Islet precursor cell (in vitro differentiated cells): ENCODE results near the gene TSPAN2.

ENCODE experiments used
- DNase-seq: peaks from one replicate; pipeline ENCODE4 v3.0.0-alpha.2; 2018

TSPAN2 gene

GRCh38 chr1:115073298-115074087, 15.8 kb downstream of the TSPAN2 start:
- no peak for DNase-seq

GRCh38 chr1:115071012-115071664, 18.2 kb downstream of the TSPAN2 start:
- no peak for DNase-seq

- DNase-seq: no peak
These were observed 19.5 kb downstream of the TSPAN2 start for GRCh38 chr1:115069659-115070308.

GRCh38 chr1:115068826-115069585, 20.3 kb downstream of the TSPAN2 start:
- DNase-seq: no peak

GRCh38 chr1:115067161-115067859, 22.0 kb downstream of the TSPAN2 start:
- peak; percentile 58 for DNase-seq

- DNase-seq: peak; percentile 55
These were observed 24.3 kb downstream of the TSPAN2 start for GRCh38 chr1:115065021-115065420.

GRCh38 chr1:115064461-115064860, 24.8 kb downstream of the TSPAN2 start:
- no peak for DNase-seq

- no peak for DNase-seq
These were observed 25.9 kb downstream of the TSPAN2 start for GRCh38 chr1:115063228-115063901.

- DNase-seq: peak; percentile 92
These were observed 26.7 kb downstream of the TSPAN2 start for GRCh38 chr1:115062542-115063004.

GRCh38 chr1:115060501-115060900, 28.8 kb downstream of the TSPAN2 start:
- no peak for DNase-seq

GRCh38 chr1:115059316-115059715, 30.0 kb downstream of the TSPAN2 start:
- DNase-seq: no peak

GRCh38 chr1:115057661-115058254, 31.5 kb downstream of the TSPAN2 start:
- DNase-seq: peak; percentile 88

- peak; percentile 95 for DNase-seq
These were observed 32.9 kb downstream of the TSPAN2 start for GRCh38 chr1:115056395-115056798.

GRCh38 chr1:115052454-115053083, 36.7 kb downstream of the TSPAN2 start:
- peak; percentile 79 for DNase-seq

- no peak for DNase-seq
These were observed 37.5 kb downstream of the TSPAN2 start for GRCh38 chr1:115051850-115052249.

- no peak for DNase-seq
These were observed 42.6 kb downstream of the TSPAN2 start for GRCh38 chr1:115046751-115047150.

- no peak for DNase-seq
These were observed 47.6 kb downstream of the TSPAN2 start for GRCh38 chr1:115041654-115042053.

GRCh38 chr1:115040501-115040900, 48.8 kb downstream of the TSPAN2 start:
- no peak for DNase-seq

- peak; percentile 60 for DNase-seq
These were observed 52.3 kb downstream of the TSPAN2 start for GRCh38 chr1:115036814-115037507.

GRCh38 chr1:115035652-115036051, 53.7 kb downstream of the TSPAN2 start:
- DNase-seq: no peak
